ENCODE results near the gene TMEM129.
"Not testable (repeated sequence)": the region's sequence is repeated elsewhere in the genome, so short reads cannot be mapped to it uniquely, and the experiment has no call there.

TMEM129 gene

DNA sequence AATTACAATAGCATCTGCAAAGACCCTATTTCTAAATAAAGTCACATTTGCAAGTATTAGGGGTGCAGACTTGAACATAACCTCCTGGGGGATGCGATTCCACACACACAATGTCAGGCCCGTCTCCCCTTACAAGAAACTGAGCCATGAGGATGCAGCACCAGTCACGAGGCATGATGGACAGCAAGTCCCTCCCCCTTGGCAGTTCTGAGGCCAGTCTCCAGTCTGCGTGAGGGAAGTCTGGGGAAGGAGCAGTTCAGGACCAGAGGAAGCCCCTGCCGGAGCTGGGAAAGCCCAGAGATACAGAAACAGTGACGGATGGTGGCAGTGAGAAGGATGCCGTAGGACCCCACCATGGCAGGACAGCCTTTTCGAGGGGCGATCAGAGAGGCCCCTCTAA is 46.4 kb downstream of the TMEM129 start:
- no peak for DNase-seq (ENCODE audit: insufficient read length, low spot score)
- no peak for FAIRE-seq

DNA sequence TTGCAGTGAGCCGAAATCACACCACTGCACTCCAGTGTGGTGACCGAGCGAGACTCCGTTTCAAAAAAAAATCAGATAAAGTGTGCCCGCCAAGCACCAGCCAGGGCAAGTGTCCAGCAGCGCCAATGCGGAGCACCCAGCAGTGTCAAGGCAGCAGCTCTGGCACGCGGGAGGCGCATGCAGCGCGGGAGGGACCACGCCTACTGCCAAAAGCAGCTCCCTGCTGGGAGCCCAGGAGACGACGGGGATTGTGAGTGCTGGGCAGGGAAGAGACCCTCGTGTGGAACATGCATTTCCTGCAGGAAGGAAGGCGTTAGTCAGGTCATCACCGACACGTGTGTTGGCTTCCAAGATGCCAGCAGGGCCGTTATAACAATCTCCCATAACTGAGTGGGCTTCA is 47.5 kb downstream of the TMEM129 start:
- FAIRE-seq: no peak
- no peak for DNase-seq (ENCODE audit: insufficient read length, low spot score)

DNA sequence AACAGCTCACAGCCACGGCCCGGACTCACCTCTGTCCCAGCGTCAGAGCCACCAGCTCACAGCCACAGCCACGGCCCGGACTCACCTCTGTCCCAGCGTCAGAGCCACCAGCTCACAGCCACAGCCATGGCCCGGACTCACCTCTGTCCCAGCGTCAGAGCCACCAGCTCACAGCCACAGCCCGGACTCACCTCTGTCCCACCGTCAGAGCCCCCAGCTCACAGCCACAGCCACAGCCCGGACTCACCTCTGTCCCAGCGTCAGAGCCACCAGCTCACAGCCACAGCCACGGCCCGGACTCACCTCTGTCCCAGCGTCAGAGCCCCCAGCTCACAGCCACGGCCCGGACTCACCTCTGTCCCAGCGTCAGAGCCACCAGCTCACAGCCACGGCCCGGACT is 50.1 kb downstream of the TMEM129 start:
- FAIRE-seq; DNase-seq (ENCODE audit: insufficient read length, low spot score): not testable (repeated sequence)

DNA sequence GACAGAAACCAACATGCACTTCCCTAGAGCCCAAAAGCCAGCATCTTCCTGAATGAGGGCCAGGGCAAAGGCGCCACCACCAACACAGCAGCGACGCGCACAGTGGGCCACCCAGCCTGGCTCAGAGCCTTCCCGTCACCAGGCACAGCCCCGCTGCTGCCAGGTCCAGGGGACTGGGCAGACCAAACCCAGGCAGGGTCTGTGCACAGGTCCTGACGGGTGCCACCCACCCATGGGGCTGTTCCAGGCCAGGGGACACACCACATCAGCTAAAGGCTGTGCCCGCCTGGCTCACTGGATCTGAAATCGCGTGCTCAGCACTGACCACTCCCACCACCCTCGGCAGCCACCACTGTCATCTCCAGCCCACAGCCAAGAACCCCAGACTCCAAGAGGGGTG is 50.8 kb downstream of the TMEM129 start:
- DNase-seq (ENCODE audit: insufficient read length, low spot score) (no peak), FAIRE-seq (no peak)

DNA sequence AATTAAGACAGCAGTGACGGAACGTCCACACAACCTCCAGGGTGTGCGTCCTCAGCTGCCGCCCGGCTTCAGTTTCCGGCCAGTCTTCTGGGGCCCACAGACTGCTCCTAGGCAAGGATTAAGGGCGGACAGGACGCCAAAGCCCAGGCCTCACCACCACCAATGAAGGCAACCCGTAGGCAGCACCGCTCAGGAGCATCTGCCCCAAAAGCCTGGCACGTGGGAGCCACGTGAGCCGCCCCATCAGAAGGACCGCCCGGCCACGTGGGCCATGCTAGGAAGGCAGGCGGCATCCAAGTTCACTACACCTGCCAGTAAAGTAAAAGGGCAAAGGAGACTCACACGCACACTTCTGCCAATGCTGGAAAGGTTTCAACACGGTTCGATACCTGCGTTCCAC is 51.3 kb downstream of the TMEM129 start:
- FAIRE-seq: no peak
- DNase-seq (ENCODE audit: insufficient read length, low spot score): no peak

DNA sequence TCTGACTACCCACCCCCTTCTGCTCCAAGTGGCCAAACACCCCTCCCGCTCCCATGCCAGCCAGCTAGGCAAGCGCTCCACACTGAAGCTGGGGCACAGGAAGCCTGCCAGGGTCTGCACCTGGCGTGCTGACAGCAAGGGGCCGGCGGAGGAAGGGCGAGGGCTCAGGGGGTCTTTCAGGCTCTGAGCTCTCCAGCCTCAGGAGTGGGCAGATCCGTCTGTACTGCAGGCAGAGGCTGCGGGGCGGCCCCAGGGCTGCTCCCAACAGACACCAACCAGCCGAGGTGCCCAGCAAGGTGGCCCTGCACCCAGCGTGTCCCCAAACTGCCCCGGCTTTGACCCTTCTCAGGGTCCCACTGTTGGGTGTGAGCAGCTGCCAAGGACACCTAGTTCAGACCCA is 51.9 kb downstream of the TMEM129 start:
- FAIRE-seq: no peak

DNA sequence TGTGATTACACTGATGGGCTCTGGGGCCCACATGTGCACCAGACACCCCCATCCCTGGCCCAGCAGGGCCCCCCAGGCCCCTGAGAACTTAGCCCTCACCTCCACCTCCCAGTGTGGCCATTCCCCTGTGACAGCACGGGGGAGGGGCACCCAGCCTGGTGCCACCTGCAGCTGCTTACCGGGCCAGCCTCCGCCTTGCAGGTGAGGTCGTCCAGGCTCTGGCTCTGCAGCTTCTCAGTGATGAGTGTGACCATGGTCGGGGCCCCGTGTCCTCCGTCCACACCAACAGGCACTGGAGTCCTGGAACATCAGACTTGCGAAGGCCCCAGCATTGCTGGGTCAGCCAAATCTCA is 52.7 kb downstream of the TMEM129 start:
- DNase-seq (ENCODE audit: insufficient read length, low spot score): no peak
- no peak for FAIRE-seq

More for the DNA sequence above, 51.9 kb downstream of the TMEM129 start:
- no peak for DNase-seq (ENCODE audit: insufficient read length, low spot score)

DNA sequence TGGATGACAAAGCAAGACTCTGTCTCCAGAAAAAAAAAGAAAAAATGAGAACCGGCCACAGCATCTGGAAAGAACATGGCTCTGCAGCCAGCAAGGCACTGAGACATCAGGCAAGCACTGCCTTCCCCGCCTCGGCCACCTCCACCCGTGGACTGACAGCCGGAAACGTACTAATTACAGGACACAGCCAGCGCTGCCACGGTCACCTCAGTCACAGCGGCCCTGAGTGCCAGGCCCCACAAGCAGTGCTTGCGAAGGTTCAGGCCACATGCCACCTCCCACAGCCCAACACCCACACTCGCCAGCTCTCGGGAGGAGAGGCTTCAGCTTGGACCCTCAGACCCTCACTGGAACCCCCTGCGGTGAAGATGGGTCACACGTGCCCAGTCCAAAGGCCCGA is 53.9 kb downstream of the TMEM129 start:
- DNase-seq (ENCODE audit: insufficient read length, low spot score) (no peak), FAIRE-seq (no peak)

DNA sequence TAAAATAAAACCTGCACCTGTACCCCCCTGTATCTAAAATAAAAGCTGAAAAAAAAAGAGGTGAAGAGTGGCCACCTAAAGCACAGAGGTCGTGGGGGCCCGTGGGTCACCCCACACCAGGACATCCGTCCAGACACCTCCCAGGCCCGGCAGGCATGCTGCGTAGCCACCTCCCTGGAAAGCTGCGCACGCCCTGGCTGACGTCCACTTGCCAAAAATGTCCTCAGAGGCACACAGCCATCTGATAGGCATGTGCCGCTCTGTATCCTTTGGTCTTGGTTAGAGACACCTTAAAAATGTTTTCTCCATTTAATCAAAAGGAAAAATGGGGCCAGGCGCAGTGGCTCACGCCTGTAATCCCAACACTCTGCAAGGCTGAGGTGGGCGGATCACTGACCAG is 54.7 kb downstream of the TMEM129 start:
- DNase-seq (ENCODE audit: insufficient read length, low spot score) (no peak), FAIRE-seq (no peak)

Data from HTR-8/SVneo (cell line).